ENCODE results near the gene TLCD3B.
"Not testable (repeated sequence)": the region's sequence is repeated elsewhere in the genome, so short reads cannot be mapped to it uniquely, and the experiment has no call there.

TLCD3B gene

DNA sequence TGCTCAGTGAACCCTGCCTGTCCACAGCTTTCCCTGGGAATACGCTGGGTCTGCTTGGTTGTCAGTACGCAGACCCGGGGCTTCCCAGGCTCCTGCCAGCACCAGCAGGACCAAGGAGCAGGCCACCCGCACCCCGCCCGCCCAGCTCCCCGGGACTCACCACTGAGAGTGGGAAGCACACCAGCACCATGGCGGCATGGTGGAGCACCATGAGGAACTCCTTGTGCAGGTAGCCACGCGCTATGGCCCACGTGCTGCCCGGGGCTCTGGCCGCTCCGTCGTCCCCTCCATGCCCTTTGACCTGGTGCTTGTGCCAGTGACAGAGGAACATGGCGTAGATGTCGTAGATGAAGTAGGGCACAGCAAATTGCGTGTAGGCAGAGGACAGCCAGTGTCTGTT lies 4.6 kb downstream of the TLCD3B start:
- DNase-seq (ENCODE audit: low read depth in 3 of 3, low spot score in 1 of 3), result no peak

DNA sequence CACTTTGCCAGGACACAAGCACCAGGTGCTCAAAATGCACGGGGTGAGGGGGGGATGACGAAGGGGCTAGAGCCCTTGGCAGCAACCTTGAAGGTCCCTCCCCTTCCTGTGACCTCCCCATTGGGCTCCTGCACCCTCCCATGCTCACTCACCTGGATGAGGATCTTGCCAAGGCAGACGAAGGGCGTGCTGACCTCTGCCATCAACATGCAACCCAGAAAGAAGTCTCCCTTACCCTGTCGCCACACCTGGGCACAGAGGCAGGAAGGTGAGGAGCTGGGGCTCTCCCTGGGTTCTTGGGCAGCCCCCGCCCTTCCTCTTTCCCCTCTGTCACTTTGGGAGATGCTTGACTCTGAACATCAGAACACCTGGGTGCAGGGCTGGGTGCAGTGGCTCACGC lies 5.5 kb downstream of the TLCD3B start:
- DNase-seq (ENCODE audit: low read depth in 3 of 3, low spot score in 1 of 3), result no peak

DNA sequence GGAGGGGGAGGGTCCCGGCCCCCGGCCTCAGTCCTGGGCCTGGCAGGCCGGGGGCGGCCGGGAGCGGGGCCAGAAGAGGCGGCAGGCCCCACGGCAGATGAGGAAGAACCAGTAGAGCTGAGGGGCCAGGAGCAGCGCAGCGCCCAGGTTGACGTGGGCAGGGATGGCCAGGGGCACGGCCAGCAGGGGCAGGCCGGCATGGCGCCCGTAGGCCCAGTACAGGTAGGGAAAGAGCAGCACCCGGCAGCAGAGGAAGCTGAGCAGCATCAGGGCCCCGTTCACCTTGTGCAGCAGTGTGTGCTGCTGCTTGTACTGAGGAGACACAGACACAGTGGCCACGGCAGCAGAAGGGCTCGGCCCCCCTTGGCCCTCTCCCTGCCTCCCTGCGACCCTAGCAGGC lies 5.9 kb downstream of the TLCD3B start:
- DNase-seq (ENCODE audit: low read depth in 3 of 3, low spot score in 1 of 3), result no peak

DNA sequence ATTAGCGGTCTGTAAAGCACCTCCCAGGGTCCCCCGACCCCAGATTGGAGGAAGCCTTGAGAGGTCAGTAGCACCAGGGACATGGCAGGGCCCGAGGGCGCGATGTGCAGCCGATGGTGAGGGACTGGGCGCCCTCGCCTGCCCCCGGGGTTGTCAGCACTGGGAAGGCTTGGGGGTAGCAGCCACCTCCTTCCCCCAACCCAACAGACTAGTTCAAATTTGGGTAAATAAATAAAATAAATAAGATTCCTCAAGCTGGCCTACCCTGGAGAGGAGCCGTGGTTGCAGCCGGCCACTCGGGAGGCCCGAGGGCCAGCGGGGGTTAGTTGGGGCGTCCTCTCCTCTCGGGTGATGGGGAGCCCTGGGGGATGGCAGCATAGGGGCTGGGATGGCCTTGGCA lies 6.6 kb downstream of the TLCD3B start:
- DNase-seq (ENCODE audit: low read depth in 3 of 3, low spot score in 1 of 3), result no peak

DNA sequence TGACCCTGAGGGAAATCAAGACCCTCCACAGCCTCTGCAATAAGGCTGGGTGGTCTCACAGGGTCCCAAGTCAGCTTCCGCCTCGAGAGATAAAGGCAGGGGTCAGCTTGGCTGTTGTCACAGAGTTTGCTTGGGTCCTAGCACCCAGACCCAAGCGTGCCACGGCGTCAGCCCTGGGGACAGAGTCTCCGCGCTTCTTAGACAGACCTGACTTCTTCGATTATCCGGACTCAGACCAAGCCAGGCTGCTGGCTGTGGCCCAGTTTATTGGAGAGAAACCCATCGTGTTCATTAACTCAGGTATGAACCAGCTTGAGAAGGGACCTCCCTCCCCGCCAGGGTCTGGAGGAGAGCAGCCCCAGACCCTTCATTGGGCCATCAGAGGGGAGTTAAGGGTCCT lies 7.5 kb downstream of the TLCD3B start:
- no peak for DNase-seq (ENCODE audit: low read depth in 3 of 3, low spot score in 1 of 3)

DNA sequence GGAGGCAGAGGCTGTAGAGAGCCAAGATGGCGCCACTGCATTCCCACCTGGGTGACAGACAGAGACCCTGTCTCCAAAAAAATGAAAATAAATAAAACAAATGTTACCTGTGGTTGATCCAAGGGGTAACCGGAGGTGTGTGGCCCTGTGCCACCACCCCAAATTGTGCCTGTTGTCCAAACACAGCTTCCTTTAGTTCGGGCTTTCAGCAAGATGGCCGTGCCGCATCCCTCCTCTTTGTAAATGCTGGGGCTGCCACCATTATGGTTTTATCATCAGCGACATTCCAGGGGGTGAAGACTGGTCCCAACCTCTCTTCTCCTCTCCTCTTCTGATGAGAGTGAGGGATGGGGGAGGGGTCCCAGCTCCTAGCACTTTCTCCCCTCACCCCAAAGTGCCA lies 8.2 kb downstream of the TLCD3B start, which contains the start of gene C16orf92:
TSS of gene C16orf92 (plus strand) at position 312 of the 400 bp plus-strand sequence. CDS start 143 bp downstream, outside the sequence.
- DNase-seq (ENCODE audit: low read depth in 3 of 3, low spot score in 1 of 3), result no peak

DNA sequence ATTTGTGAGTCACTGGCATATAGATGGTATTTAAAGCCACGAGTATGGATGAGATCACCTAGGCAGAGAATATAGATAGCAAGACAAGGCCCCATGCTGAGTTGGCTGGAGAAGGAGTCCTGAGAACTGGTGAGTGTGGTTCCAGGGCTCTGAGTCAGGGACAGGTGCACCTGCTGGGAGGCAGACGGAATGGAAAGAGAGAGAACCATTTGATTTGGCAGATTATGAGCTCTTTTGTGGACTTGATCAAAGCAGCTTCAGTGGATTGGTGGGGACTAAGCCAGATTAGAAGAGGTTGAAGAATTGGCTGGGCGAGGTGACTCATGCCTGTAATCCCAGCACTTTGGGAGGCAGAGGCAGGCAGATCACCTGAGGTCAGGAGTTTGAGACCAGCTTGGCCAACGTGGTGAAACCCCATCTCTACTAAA lies 12.3 kb downstream of the TLCD3B start:
- no peak for DNase-seq (ENCODE audit: low read depth in 3 of 3, low spot score in 1 of 3)

DNA sequence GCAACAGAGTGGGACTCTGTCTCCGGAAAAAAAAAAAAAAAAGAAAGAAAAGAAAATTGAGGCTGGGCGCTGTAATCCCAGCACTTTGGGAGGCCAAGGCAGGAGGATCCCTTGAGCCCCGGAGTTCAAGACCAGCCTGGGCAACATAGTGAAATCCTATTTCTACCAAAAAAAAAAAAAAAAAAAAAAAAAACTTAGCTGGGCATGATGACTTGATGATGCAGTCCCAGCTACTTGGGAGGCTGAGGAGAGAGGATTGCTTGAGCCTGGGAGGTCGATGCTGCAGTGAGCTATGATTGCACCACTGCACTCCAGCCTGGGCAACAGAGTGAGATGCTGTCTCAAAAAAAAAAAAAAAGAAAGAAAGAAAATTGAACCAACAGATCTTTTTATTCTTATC lies 13.1 kb downstream of the TLCD3B start:
- DNase-seq (ENCODE audit: low read depth in 3 of 3, low spot score in 1 of 3), result not testable (repeated sequence)

DNA sequence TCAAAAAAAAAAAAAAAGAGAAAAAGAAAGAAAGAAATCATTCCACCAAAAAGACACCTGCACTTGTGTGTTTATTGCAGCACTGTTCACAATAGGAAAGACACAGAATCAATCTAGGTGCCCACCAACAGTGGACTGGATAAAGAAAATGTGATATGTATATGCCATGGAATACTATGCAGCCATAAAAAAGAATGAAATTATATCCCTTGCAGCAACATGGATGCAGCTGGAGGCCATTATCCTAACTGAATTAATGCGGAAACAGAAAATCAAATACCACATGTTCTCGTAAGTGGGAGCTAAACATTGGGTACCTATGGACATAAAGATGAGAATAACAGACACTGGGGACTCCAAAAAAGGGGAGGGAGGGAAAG lies 13.8 kb downstream of the TLCD3B start:
- no peak for DNase-seq (ENCODE audit: low read depth in 3 of 3, low spot score in 1 of 3)

DNA sequence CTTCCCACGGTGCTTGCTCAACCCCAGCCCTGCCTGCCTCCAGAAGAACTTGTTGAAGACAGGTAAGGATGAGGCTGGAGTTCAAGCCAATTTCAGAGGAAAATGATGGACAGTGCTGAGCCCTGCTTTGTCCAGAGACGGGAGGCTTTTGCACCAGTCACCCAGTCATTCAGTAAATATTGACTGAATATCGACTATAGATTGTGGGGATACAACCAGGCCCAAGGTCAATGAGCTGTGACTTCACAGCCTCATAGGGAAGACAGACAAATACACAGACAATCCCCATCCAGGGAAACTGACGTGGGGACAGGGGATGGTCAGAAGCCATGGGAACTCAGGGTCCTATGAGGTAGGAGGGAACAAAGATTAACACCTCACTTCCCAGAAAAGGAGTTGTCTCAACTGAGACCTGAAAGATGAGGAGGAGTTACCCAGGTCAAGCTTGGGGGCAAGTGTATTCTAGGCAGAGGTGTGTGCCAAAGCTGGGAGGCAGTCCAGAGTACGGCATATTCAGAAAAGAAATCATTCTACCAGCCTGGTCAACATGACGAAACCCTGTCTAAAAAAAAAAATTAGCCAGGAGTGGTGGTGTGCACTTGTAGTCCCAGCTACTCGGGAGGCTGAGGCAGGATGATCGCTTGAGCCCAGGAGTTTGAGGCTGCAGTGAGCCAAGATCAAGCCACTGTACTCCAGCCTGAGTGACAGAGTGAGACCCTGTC lies 14.4 kb downstream of the TLCD3B start:
- no peak for DNase-seq (ENCODE audit: low read depth in 3 of 3, low spot score in 1 of 3)

DNA sequence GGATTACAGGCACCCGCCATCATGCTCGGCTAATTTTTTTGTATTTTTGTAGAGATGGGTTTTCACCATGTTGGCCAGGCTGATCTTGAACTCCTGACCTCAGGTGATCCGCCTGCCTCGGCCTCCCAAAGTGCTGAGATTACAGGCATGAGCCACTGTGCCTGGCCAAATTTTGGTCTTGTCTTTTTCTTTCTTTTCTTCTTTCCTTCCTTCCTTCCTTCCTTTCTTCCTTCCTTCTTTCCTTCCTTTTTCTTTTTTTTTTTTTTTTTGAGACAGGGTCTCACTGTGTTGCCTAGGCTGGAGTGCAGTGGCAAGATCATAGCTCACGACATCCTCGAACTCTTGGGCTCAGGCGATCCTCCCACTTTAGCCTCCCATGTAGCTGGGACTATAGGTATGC lies 15.6 kb downstream of the TLCD3B start:
- not testable (repeated sequence) for DNase-seq (ENCODE audit: low read depth in 3 of 3, low spot score in 1 of 3)

DNA sequence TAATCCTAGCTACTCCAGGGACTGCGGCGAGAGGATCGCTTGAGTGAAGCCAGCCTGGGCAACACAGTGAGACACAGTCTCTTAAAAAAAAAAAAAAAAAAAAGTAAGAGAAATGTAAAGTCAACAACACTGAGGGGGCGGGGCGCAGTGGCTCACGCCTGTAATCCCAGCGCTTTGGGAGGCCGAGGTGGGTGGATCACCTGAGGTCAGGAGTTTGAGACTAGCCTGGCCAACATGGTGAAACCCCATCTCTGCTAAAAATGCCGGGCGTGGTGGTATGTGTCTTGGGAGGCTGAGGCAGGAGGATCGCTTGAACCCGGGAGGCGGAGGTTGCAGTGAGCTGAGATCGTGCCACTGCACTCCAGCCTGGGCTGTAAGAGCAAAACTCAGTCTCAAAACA lies 18.5 kb downstream of the TLCD3B start:
- not testable (repeated sequence) for DNase-seq (ENCODE audit: low read depth in 3 of 3, low spot score in 1 of 3)

DNA sequence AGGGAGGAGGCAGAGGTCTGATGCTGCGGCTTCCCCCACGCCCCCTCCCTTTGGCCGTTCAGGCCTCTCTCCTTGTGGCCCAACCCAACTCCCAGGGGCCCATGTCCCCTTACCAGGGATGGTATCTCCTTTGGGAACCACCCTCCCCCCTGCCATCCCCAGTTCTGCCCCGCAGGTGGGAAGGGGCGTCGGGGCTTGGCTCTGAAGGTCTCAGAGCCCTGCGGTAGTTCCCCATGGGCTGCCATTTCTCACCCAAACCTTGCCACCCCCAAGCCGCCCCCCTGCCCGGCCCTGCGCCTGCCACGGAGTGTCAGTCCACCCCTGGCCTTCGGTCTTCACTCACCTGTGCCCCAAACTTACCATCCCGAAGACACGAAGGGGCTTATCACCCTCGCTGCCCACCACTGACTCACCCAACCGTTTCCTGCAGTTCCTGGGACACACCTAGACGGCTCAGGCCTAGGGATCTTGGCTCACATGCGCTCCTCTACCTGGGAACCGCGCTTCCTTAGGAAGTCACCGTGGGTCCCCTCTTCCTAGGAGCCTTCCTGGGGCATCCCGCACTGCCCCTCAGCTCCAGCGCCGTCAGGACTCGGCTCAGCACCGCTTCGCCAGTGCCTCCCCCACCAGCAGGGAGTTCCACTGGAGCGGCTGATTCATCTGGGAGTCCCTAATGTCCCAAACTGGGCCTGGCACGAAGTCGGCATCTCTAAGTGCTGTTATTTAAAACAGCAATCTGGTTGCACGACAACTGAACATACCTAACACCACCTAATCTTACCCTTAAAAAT lies 19.2 kb downstream of the TLCD3B start:
- no peak for DNase-seq (ENCODE audit: low read depth in 3 of 3, low spot score in 1 of 3)

DNA sequence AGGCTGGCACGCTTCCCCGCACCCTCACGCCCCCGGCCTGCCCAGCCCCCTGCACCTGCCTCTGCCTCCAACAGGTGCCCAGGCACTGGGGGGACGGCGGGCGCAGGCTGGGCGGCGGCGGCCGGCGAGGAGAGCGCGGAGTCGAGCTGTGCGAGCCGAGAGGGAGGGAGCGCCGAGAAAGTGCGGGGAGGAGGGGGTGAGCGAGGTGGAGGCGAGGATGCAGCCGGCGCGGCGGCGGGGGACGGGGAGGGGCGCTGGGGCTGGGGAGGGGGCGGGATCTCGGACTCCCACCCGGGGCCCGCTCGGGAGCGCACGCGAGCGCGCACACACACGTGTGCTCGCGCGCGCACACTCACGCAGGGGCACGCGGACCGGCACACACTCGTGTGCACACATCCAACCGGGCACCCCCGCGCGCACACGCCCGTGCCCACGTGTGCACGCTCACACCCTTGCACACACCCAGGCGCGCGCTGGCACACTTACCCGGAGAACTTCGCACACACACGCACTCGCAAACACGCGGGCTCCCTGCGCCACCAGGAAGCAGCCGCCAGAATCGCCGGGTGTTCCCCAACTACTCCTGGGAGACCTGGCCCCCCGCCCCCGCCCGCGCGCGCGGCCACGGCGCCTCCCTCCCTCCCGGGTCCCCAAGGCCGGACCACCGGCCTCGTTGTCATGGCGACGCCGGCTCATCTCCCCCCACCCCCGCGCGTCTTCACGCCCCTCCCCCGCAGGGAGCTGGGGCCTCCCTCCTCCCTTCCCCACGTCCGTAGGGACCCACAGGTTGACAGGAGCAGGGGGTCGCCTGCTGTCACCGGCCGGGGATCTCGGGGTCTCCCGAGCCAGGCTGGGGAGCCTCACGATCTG lies 20.0 kb downstream of the TLCD3B start, which contains the start of gene DOC2A:
TSS of gene DOC2A (minus strand) at position 184 of the 870 bp plus-strand sequence. CDS start 805 bp downstream, outside the sequence.
- peak in 1 of 3 donors; percentile 19 for DNase-seq (ENCODE audit: low read depth in 3 of 3, low spot score in 1 of 3)

DNA sequence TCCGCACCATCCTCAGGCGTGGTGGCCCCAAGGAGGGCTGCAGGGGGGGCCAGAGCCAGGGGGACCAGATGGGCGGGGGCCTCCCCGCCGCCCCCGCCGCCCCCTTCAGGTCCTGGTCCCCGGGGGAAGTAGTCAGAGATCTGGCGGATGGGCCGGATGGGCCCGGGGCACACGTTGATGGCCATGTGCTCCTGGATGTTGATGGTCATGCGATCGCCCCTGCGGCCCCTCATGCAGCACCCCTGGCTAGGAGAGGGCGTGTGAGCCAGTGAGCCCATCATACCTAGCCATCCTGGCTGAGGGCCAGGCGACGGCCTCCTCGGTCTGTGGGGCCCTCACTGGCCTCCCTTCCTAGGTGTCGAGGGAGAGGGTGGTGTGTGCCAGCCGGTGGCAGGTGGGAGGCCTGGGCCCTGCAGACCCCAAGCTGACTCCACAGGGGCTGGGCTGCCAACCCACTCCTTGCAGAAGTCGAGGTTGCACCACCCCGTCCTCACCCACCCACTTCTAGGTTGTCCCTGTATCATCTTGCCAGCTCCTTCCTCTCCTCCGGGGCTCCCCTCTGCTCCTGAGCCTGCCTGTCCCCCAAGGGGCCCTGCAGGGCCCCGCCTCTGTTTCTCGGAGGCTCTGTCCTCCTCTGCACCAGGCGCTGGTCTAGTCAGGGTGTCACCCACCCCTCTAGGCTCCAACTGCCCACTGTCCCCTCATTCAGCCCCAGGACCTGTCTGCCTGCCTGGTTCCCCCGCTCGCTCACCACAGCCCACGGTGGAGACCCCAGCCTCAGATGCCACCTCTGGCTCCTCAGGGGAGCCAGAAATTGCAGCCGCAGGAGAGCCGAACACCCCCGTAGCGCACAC lies 20.9 kb downstream of the TLCD3B start:
- no peak for DNase-seq (ENCODE audit: low read depth in 3 of 3, low spot score in 1 of 3)

DNA sequence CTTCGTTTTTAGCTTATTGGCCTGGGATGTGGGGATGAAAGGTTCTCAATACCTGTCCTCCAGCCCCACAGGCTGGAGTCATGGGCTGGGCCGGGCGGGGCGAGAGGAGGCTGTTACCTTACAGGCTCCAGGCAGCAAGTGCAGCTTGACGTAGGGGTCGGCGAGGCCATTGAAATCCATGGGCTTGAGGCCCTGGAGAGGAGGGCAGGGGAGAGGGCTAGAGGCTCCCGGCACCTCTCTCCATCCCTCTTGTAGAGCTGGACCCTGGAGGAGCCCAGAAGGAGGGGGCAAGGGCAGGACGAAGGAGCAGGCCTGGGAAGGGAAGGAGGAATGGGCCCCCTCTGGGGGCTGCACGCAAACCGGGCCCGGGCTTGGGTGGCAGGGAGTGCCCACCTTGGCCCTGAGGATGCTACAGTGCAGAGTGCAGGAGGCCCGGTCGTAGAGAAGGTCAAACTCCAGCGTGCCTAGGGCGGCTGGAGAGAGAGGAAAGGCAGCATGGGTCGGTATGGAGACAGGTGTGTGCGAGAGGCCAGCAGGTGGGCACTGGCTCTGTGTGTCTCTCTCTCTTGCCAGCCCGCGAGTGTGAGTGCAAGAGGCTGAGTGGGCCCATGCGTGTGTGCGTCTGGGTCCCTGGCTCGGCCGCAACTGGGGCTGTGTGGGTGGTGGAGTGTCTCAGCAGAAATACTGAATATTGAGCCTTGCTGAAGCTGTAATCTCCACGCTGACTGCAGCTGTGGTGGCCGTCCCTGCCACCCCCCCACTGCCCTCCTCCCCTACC lies 21.8 kb downstream of the TLCD3B start:
- no peak for DNase-seq (ENCODE audit: low read depth in 3 of 3, low spot score in 1 of 3)

DNA sequence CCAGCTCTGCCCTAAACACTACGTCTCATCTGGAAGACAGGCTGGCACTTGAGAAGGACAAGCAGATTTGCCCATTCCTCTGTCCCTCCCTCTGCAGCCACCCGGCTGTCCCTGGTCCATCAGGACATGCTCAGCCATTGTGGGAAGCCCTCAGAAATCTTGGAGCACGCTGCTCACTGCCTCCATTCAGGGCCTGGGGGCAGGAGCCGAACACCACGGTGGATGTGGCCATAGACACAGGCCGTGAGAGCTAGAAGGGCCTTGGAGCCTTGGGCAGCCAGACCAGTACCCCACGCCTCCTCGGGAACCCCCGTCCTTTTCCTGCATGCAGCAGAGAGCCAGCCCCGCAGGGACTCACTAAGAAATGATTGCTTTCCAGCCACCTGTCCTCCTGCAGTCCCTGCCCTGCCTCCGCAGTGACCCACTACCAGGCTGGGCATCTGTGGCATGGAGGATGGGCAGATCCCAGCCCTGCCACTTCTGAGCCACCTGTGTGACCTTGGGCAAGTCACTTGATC lies 23.6 kb downstream of the TLCD3B start:
- no peak for DNase-seq (ENCODE audit: low read depth in 3 of 3, low spot score in 1 of 3)

DNA sequence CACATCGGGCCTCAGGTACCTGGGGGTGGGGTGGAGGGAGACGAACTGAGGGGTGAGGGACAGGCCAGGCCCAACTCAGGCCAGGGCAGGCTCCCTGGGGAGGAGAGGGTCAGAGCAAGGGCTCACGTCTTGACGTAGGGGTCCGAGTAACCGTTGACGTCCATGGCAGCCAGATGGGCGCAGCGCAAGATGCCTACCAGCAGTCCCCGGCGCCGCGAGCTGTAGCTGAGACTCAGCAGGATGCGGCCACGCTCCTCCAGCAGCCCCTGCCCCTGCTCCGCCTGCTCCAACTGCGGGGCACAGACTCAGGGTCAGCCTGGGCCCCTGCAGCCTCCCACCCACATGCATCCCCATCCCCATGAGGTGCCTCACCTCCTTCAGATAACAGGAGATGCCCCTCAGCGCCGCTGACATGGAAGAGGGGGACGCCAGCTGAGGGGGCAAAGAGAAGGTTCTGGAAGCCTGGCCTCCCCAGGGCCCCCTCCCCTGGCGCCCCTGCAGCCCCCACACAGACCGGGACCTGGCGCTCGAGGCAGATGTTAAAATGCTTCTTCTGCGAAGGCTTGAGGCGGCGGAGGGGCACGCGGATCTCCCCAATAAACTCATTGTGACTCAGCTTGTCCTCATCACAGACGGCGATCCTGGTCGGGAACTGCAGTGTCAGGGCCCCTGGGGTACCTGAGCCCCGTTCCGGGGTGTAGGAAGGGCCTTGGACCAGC lies 24.3 kb downstream of the TLCD3B start:
- DNase-seq (ENCODE audit: low read depth in 3 of 3, low spot score in 1 of 3), result no peak

DNA sequence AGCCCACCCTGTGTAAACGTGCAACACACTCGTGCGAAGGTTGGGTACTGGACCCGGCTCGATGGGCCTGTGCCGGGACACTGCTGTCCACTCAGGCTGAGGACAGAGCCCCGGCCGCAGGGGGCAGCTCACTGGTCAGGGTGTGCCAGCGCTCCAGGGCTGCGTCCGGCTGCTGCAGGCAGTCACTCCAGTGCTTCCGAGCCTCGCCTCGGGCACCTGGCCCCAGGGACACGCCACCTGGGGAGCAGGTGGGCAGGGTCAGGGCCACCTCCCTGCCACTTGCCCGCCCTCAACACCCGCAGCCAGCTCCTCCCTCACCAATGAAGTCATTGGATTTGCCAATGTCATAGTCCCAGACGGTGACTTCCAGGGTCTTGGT lies 25.0 kb downstream of the TLCD3B start:
- no peak for DNase-seq (ENCODE audit: low read depth in 3 of 3, low spot score in 1 of 3)

Data from stimulated activated CD4-positive, alpha-beta T cell treated with anti-CD3 and anti-CD28 coated beads, TNF-alpha, amount 100 ng/mL, for 1 hour (primary cell).